Measurements from ENCODE around the gene PLIN3.
"Not testable (repeated sequence)": the region's sequence is repeated elsewhere in the genome, so short reads cannot be mapped to it uniquely, and the experiment has no call there.

Gene PLIN3, protein sequence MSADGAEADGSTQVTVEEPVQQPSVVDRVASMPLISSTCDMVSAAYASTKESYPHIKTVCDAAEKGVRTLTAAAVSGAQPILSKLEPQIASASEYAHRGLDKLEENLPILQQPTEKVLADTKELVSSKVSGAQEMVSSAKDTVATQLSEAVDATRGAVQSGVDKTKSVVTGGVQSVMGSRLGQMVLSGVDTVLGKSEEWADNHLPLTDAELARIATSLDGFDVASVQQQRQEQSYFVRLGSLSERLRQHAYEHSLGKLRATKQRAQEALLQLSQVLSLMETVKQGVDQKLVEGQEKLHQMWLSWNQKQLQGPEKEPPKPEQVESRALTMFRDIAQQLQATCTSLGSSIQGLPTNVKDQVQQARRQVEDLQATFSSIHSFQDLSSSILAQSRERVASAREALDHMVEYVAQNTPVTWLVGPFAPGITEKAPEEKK

GRCh38 chr19:4867534-4868285 lies at the start of gene PLIN3:
Gene PLIN3 (minus strand): TSS chr19:4867667. CDS start chr19:4861394, 6,273 bp downstream.
- peak; percentile 92 for DNase-seq

GRCh38 chr19:4916292-4917082 lies 49.0 kb upstream of the PLIN3 start:
- peak; percentile 50 for DNase-seq

DNA sequence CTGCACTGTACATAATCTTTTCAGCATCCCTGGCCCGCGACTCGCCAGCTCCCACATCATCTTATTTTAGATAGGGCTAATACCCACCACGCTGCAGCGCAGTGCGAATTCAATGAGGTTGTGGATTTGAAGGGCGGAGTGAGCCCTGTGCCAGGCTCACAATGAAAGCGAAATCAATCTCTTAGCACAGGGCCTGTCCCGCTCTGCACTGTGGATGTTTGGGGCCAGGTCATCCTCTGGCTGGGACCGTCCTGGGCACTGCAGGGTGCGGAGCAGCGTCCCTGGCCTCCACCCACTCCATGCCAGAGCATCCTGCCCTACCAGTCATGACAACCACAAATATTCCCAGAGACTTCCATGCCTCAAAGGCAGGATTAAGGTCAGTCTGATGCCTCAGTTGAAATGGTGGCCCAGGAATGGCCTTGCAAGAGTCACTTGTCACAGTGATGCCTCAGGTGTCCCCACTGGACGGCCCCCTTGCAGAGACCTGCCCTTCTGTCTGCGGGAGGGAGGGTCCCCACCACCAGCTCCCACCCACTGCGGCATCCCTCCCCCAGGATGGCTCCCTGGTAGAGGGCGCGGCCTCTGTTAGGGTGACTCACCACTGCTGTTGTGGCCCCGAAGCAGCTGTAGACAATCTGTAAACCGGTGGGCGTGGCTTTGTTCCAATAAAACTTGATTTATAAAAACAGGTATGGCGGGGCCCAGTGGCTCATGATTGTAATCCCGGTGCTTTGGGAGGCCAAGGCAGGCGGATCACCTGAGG lies 47.5 kb upstream of the PLIN3 start:
- peak; percentile 81 for DNase-seq

DNA sequence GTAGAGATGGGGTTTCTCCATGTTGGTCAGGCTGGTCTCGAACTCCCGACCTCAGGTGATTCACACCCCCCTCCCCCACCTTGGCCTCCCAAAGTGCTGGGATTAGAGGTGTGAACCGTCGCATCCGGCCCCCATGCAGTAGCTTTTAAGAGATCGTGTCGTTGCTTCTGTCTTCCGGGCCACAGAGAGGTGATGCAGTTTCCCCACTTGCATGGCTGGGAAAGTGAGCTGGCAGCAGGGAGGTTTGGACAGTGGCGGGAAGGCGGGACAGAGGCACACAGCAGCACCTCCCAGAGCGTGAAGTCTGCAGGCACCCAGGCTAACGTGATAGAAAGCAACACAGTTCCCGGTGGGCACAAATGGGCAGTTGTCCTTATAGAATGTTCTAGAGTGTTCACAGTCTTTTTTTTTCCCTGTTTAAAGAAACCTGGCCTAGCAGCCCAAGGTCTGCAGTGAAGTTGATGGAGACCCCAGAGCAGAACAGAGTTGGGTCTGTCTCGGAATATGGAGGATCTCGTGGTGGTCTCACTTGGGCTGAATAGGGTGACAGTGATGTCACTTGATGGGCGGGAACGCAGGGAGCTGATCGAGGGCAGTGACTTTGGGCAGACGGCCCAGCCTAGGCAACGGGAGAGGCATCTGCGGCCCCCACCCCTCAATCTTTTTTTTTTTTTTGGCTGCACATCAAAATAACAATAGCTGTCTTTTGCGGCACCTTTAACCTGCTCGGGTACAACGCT lies 46.7 kb upstream of the PLIN3 start:
- DNase-seq: peak; percentile 61

DNA sequence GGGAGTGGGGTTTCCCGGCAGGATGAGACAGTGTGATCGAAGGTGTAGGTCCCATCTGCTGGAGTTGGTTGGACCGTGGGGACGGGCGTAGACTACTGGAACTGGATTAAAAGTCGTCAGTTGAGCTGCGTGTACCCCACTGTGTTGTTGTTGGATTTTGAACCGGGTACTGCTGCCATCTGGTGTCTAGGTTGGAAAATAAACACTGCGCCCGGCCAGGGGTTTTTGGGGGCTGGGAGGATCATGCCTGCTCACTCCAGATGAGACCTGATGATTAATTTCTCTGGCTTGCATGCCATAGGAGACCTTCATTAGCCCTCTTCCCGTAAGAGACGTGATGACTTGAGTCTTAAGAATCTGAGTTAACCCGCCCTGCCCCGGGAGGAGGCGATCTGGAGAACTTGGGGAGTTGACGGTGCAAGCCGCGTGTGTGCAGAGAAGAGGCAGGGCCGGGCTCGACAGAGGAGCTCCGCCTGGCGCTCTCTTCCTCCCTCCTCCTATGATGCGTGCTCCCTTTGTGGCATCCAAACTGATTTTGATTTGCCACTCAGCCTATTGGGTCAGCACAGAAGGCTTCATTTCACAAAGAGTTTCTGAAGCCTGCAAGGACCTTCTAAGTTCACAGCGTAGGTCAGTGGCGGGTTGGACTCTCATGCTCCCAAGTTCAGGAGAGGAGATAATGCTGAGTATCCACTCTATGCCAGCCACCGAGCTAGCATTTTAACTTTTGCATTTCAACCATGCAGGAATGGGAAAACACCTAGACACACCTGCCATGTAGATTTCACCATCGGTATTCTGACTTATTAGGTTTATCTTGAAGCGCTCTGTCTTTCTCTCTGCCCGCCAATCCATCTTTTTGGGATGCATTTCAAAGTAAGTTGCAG lies 44.6 kb upstream of the PLIN3 start:
- DNase-seq: peak; percentile 76

DNA sequence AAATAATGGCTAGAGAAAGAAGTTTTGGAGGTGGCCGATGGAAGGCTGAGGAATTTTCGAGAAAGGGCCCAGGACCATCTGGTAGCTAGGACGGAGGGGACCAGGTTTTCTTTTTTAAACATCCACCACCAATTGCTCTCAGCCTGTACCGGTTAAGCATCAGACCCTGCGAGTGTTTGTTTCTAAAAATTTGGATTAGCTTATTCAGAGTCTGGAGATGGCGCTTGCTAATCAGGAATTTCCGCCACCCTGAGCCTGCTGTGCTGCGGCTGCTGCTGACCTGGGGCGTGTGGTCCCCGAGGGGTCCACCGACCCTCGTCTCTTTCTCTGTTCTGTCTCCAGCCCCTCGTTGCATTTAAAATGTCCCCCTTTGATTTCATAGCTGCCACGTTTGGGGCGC lies 43.8 kb upstream of the PLIN3 start:
- DNase-seq: no peak

GRCh38 chr19:4910594-4911281 lies 43.3 kb upstream of the PLIN3 start:
- peak; percentile 23 for DNase-seq

- DNase-seq: peak; percentile 93
Measured at GRCh38 chr19:4909897-4910593, 42.6 kb upstream of the PLIN3 start.

GRCh38 chr19:4909156-4909896 lies 41.9 kb upstream of the PLIN3 start, which contains the start of gene UHRF1:
Gene UHRF1 (plus strand): TSS chr19:4909501. CDS start chr19:4910886, 1,385 bp downstream.
- DNase-seq: no peak

DNA sequence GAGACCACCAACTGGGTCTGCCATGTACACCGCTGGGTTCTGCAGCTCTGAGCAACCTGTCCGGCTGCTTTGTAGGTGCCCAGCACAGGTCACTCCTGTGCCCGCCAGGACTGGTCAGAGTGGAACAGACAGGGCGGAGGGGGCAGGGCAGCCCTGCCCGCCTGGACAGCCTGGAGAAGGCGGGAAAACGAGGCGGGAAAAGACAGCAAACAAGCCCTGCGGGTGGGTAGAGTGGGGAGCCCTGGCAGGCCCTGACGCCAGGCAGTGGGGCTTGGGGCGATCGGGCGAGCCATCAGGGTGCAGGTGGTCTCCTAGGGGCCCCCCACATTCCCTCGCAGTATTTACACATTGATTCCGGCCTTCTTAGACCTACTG lies 41.3 kb upstream of the PLIN3 start:
- DNase-seq: no peak

DNA sequence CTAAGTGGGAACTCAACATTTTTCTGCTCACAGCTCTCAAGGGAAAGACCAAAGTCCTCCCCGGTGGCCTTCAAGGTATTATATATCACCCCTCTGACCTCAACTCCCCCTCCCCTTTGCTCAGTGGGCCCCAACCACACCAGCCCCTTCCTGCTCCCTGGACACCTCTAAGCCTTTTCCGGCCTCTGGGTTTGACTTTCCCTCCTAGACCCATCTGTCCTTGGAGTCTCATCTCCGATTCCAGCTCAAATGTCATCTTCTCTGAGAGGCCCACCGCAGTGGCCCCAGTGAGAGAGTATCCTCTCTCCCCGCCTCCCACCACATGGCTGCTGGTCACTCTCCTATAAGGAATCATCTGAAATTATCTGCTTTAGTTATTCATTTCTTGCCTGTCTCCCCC lies 40.9 kb upstream of the PLIN3 start:
- no peak for DNase-seq

DNA sequence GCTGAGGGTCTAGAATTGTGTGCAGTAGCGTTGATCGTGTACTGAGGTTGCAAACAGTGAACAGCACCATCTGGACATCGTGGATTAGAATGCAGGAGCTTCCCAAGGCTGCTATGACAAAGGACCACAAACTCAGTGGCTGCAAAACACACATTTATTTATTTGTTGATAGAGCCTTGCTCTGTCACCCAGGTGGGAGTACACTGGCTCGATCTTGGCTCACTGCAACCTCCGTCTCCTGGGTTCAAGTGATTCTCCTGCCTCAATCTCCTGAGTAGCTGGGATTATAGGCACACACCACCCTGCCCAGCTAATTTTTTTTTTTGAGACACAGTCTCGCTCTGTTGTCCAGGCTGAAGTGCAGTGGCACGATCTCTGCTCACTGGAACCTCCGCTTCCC lies 39.5 kb upstream of the PLIN3 start:
- DNase-seq: no peak

DNA sequence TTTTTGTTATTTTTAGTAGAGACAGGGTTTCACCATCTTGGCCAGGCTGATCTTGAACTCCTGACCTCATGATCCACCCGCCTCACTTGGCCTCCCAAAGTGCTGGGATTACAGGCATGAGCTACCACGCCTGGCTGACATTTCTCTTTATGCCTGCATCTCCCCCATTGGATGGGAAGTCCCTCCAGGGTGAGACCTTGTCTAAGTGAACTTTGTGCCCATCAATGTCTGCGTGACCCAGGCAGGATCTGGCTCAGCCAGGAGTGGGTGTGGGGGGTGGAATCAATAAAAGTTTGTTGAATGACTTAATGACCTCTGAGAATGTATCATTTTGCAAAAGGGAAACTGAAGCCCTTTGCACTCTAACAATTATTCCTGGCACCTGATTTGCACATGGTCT lies 37.0 kb upstream of the PLIN3 start:
- DNase-seq: no peak

- DNase-seq: no peak
Measured at GRCh38 chr19:4902796-4903195, 35.3 kb upstream of the PLIN3 start, which contains the start of gene ARRDC5. Gene ARRDC5 (minus strand): TSS chr19:4902896. CDS start chr19:4902825, 71 bp downstream.

DNA sequence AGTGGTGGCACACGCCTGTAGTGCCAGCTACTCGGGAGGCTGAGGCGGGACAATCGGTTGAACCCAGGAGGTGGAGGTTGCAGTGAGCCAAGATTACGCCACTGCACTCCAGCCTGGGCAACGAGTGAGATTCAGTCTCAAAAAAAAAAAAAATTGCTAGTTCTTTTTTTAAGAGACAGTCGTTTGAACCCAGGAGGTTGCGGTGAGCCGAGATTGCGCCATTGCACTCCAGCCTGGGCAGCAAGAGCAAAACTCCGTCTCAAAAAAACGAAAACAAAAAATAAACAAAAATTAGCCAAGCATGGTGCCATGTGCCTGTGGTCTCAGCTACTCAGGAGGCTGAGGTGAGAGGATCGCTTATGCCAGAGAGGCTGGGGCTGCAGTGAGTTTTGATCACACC lies 33.4 kb upstream of the PLIN3 start:
- DNase-seq: not testable (repeated sequence)

GRCh38 chr19:4897146-4897545 lies 29.7 kb upstream of the PLIN3 start:
- DNase-seq: no peak

GRCh38 chr19:4896372-4896771 lies 28.9 kb upstream of the PLIN3 start:
- DNase-seq: no peak

GRCh38 chr19:4892962-4893361 lies 25.5 kb upstream of the PLIN3 start:
- DNase-seq: not testable (repeated sequence)

Measured in CD4-positive, alpha-beta T cell treated with Interleukin-12 subunit alpha and Interleukin-12 subunit beta, for 1 hour (primary cell).